GM23338 (cell line): Measurements from ENCODE around the gene NFX1. TPM values are rescaled to one million over a fixed set of nuclear protein-coding genes. Genes with fewer than 3 reads are reported as not detected.
"Not testable (repeated sequence)": the region's sequence is repeated elsewhere in the genome, so short reads cannot be mapped to it uniquely, and the experiment has no call there.

Experiments used
- ATAC-seq: fragments of 200-7000 bp; cut with Tn5 transposase; 3 replicates; pipeline ENCODE4 v1.9.1; 2020
- DNase-seq: peaks from one replicate; pipeline ENCODE4 v3.0.0-alpha.2; 2015; ENCODE audit warnings: low spot score
- H2AFZ ChIP-seq: fragments of 200-600 bp; sonication (generic); 2 replicates; pipeline ENCODE4 v1.8.0; 2016; ENCODE audit warnings: antibody characterized with exemption, mild to moderate bottlenecking, moderate library complexity
- H3F3A ChIP-seq: fragments of 200-600 bp; sonication (generic); replicated peaks from 2 replicates; pipeline ENCODE4 v1.8.0; 2017; ENCODE audit warnings: antibody characterized with exemption, mixed run types, low read depth
- H3K27ac ChIP-seq: fragments of 200-600 bp; sonication (generic); 2 replicates; pipeline ENCODE4 v1.6.1; 2016; ENCODE audit warnings: low read depth
- H3K27me3 ChIP-seq: fragments of 200-600 bp; sonication (generic); 2 replicates; pipeline ENCODE4 v1.8.0; 2016; ENCODE audit warnings: mild to moderate bottlenecking, mixed run types, moderate library complexity; ENCODE audit not compliant: insufficient read depth
- H3K36me3 ChIP-seq: fragments of 200-600 bp; sonication (generic); 2 replicates; pipeline ENCODE4 v1.8.0; 2016; ENCODE audit warnings: mild to moderate bottlenecking; ENCODE audit not compliant: insufficient read depth
- H3K4me1 ChIP-seq: fragments of 200-600 bp; sonication (generic); 2 replicates; pipeline ENCODE4 v1.8.0; 2016; ENCODE audit warnings: mild to moderate bottlenecking, moderate library complexity; ENCODE audit not compliant: insufficient read depth
- H3K4me2 ChIP-seq: fragments of 200-600 bp; sonication (generic); 2 replicates; pipeline ENCODE4 v1.7.1; 2017; ENCODE audit warnings: mixed run types
- H3K4me3 ChIP-seq: fragments of 200-600 bp; sonication (generic); 2 replicates; pipeline ENCODE4 v1.6.1; 2016; ENCODE audit warnings: mixed run types
- H3K79me2 ChIP-seq: fragments of 200-600 bp; sonication (generic); replicated peaks from 2 replicates; pipeline ENCODE4 v1.8.0; 2017; ENCODE audit warnings: mild to moderate bottlenecking; ENCODE audit not compliant: insufficient read depth
- H3K9me2 ChIP-seq: fragments of 200-600 bp; sonication (generic); 2 replicates; pipeline ENCODE4 v1.8.0; 2017; ENCODE audit not compliant: insufficient read depth
- H4K20me1 ChIP-seq: fragments of 200-600 bp; sonication (generic); replicated peaks from 2 replicates; pipeline ENCODE4 v1.8.0; 2017; ENCODE audit warnings: mild to moderate bottlenecking; ENCODE audit not compliant: insufficient read depth
- H3K27ac Mint-ChIP-seq: 2 replicates; pipeline ENCODE4 v1.8.0; 2020; ENCODE audit warnings: inconsistent platforms, mild to moderate bottlenecking, moderate library complexity, mixed read lengths
- H3K27me3 Mint-ChIP-seq: 3 replicates; pipeline ENCODE4 v1.8.0; 2022; ENCODE audit warnings: low read depth, mild to moderate bottlenecking, moderate library complexity, mixed read lengths, inconsistent platforms; ENCODE audit not compliant: insufficient read depth, poor library complexity
- H3K36me3 Mint-ChIP-seq: 3 replicates; pipeline ENCODE4 v1.8.0; 2021; ENCODE audit warnings: low read depth, mild to moderate bottlenecking, inconsistent platforms, moderate library complexity, mixed read lengths
- H3K4me1 Mint-ChIP-seq: 3 replicates; pipeline ENCODE4 v1.8.0; 2020; ENCODE audit warnings: mild to moderate bottlenecking, inconsistent platforms, mixed read lengths
- H3K4me3 Mint-ChIP-seq: 3 replicates; pipeline ENCODE4 v1.8.0; 2021; ENCODE audit warnings: moderate library complexity, mild to moderate bottlenecking, inconsistent platforms, mixed read lengths
- H3K9me3 Mint-ChIP-seq: 3 replicates; pipeline ENCODE4 v1.8.0; 2020; ENCODE audit warnings: moderate library complexity, mild to moderate bottlenecking, inconsistent platforms, mixed read lengths
- CREB1 ChIP-seq: fragments of 250-450 bp; sonication (Bioruptor Pico); IDR thresholded peaks from 2 replicates; pipeline ENCODE4 v1.5.0; 2020; ENCODE audit warnings: low read depth, mild to moderate bottlenecking, moderate library complexity
- CTCF ChIP-seq, 2 experiments: fragments of 200-600 bp in 1 of 2; sonication (generic) in 1 of 2; conservative IDR thresholded peaks; 2 replicates each; pipeline versions ENCODE4 v1.5.1 to v1.6.1; 2016 to 2017; ENCODE audit warnings: antibody characterized with exemption in 2 of 2, low read depth in 2 of 2, mild to moderate bottlenecking in 2 of 2, moderate library complexity in 1 of 2
- JUNB ChIP-seq: IDR thresholded peaks from one replicate; pipeline ENCODE4 v1.6.1; 2016; ENCODE audit warnings: antibody characterized with exemption; ENCODE audit not compliant: unreplicated experiment
- REST ChIP-seq: IDR thresholded peaks from one replicate; pipeline ENCODE4 v1.6.1; 2018; ENCODE audit warnings: antibody characterized with exemption; ENCODE audit not compliant: unreplicated experiment
- STAT1 ChIP-seq: IDR thresholded peaks from one replicate; pipeline ENCODE4 v1.6.1; 2016; ENCODE audit warnings: antibody characterized with exemption; ENCODE audit not compliant: unreplicated experiment
- ZNF114 ChIP-seq: fragments of 250-450 bp; sonication (Bioruptor Pico); IDR thresholded peaks from 2 replicates; pipeline ENCODE4 v1.5.0; 2020; ENCODE audit warnings: mild to moderate bottlenecking, moderate library complexity
- ZNF331 ChIP-seq: fragments of 250-450 bp; sonication (Bioruptor Pico); IDR thresholded peaks from 2 replicates; pipeline ENCODE4 v1.5.0; 2020; ENCODE audit warnings: low read depth, mild to moderate bottlenecking, moderate library complexity
- ZNF462 ChIP-seq: fragments of 250-450 bp; sonication (Bioruptor Pico); IDR thresholded peaks from 2 replicates; pipeline ENCODE4 v1.5.0; 2020; ENCODE audit warnings: mild to moderate bottlenecking, moderate library complexity
- polyA plus RNA-seq: library from polyadenylated mRNA; unstranded; fragments of >200 nt; fragmentation: Nextera tagmentation; extraction: Ambion mirVana; gene quantifications from 2 replicates; pipeline ENCODE4 v1.2.1, GENCODE V29; 2016
- total RNA-seq: library from RNA; depleted of rRNA; stranded (reverse); fragments of >200 nt; shearing (Covaris generic); gene quantifications from 2 replicates; pipeline ENCODE4 v1.2.3, GENCODE V29; 2014

NFX1 gene
- total and polyA plus RNA-seq, 2 experiments from 2014 or later: 13.9 to 26.1 TPM

- not testable (repeated sequence) for H3K79me2 ChIP-seq, H3K27ac ChIP-seq, H3K9me3 Mint-ChIP-seq, H3K27ac Mint-ChIP-seq, H3K4me3 ChIP-seq, H3K4me3 Mint-ChIP-seq, DNase-seq, H3K27me3 ChIP-seq, H3F3A ChIP-seq, H4K20me1 ChIP-seq, H3K36me3 ChIP-seq, H3K4me2 ChIP-seq, H2AFZ ChIP-seq, H3K36me3 Mint-ChIP-seq, ATAC-seq, H3K4me1 ChIP-seq, H3K9me2 ChIP-seq
- Mint-ChIP-seq H3K4me1 (peaks cover 34% of the 10 kb centered on the region), H3K27me3 (peaks cover 18% of the 10 kb centered on the region)
Measured at GRCh38 chr9:33386998-33387397, 96.7 kb downstream of the NFX1 start.

GRCh38 chr9:33388110-33388994 is 98.0 kb downstream of the NFX1 start:
- DNase-seq (peak; percentile 32), ATAC-seq (peak; percentile 57)
- Mint-ChIP-seq H3K4me1 (peaks cover 26% of the 10 kb centered on the region), H3K9me3 (no peaks in the 10 kb centered on the region; the same call in 1 of the 3 replicates), H3K36me3 (no peaks in the 10 kb centered on the region), H3K4me3 (no peak overlapping the region; the same call in 2 of the 3 replicates), H3K27me3 (peaks cover 14% of the 10 kb centered on the region), H3K27ac (no peak overlapping the region)
- Histone ChIP-seq H3K4me1 (no peaks in the 10 kb centered on the region), H3K9me2 (no peaks in the 10 kb centered on the region), H3K4me2 (no peak overlapping the region), H3K79me2 (no peaks in the 10 kb centered on the region), H3K36me3 (no peaks in the 10 kb centered on the region), H3K27me3 (no peaks in the 10 kb centered on the region), H4K20me1 (no peaks in the 10 kb centered on the region), H3F3A (no peaks in the 10 kb centered on the region), H3K27ac (no peak overlapping the region), H3K4me3 (no peak overlapping the region), H2AFZ (peak overlapping the region; percentile 38; the same call in 1 of the 2 replicates)
- TF ChIP-seq ZNF462 (CRISPR knock-in tag) (no peak), REST (no peak), CREB1 (CRISPR knock-in tag) (no peak), STAT1 (no peak), CTCF (conservative IDR thresholded peaks at IDR 0.05; ENCODE audit: low read depth in 2 of 2) (no peak), JUNB (no peak), ZNF114 (CRISPR knock-in tag) (no peak), ZNF331 (CRISPR knock-in tag) (no peak)
